ENCODE data around the gene ADAMTS5.

GRCh38 chr21:26925122-26925521, 41.8 kb downstream of the ADAMTS5 start:
- TF ChIP-seq POLR2A (IDR thresholded peaks at IDR 0.05) (no peak), CTCF (IDR thresholded peaks at IDR 0.05 in 4 of 5, conservative IDR thresholded peaks at IDR 0.05 in 1 of 5) (no peak)
